ENCODE measurements around the gene TJAP1. TPM values are rescaled to one million over a fixed set of nuclear protein-coding genes. Genes with fewer than 3 reads are reported as not detected.
"Not testable (repeated sequence)": the region's sequence is repeated elsewhere in the genome, so short reads cannot be mapped to it uniquely, and the experiment has no call there.

Gene TJAP1
- polyA plus RNA-seq, 3 donors: 16.4 to 23.7 (median 17.2) TPM

DNA sequence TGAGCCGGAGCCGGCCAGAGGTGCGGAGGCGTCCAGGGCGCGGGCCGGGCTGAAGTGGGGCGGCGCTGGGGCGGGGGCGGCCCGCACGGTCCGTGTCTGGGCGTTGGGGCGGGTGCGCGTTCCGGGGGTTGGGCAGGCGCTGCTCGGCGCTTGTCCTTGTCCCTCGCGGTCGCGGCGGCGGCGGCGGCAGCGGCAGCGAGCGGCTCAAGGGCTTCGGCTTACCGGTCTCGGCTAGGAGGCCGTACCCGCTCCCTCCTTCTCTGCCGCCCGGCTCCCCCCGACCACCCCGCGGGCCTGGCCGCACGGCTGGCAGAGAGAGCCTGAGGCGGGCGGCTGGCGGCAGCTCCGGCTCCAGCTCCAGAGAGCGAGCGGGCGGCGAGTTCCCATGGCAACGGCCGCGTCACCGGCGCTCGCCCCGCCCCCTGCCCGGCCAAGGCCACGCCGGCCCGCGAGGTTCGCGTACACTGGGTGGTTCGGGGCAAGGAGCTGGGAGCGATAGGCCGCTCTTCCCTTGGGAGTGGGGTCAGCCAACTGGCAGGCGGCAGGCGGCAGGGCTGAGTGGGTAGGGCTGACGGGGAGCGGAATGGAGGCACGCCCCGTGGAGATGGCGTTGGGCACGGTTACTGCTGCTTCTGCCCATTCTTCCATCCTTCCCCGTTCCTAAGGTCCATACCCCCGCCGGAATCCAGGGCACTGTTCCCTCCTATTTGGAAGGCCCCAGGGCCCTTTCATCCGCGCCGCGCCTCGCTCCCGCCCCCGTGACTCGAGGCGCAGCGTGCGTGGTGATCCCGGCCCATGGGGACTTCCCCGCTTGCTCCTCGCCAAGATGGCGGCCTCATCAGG is 32.8 kb downstream of the TJAP1 start, which contains the start of gene LRRC73:
TSS of gene LRRC73 (minus strand) at position 363 of the 843 bp plus-strand sequence. CDS start 561 bp downstream, outside the sequence.
- 6 to 7% (median 7%) methylated on average over 83 to 96 of the region's 96 CpGs for WGBS, 3 donors

DNA sequence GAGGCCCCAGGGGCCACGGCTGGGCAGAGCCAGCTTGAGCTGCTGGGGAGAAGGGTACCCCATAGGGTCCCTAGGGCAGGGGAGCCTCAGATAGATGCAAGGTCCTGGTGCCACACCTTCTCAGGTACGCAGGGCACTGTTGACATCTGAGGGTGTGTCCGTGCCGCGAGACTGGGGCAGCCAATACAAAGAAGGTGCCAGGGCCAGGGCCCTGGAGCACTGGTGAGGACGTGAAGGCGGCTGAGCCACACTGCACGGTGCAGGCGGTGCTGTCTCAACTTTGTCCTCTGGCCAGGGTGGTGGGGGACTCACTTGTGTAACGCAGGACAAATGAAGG is 33.4 kb downstream of the TJAP1 start:
- no peak overlapping the region for H3K27ac ChIP-seq (ENCODE audit: low read depth, low read length)
- 71 to 84% (median 78%) methylated on average over 10 of the region's 10 CpGs for WGBS, 3 donors

More for the DNA sequence above, 32.8 kb downstream of the TJAP1 start, which contains the start of gene LRRC73:
- H3K27ac ChIP-seq (ENCODE audit: low read depth, low read length): no peak within 1 kb of the TSS

DNA sequence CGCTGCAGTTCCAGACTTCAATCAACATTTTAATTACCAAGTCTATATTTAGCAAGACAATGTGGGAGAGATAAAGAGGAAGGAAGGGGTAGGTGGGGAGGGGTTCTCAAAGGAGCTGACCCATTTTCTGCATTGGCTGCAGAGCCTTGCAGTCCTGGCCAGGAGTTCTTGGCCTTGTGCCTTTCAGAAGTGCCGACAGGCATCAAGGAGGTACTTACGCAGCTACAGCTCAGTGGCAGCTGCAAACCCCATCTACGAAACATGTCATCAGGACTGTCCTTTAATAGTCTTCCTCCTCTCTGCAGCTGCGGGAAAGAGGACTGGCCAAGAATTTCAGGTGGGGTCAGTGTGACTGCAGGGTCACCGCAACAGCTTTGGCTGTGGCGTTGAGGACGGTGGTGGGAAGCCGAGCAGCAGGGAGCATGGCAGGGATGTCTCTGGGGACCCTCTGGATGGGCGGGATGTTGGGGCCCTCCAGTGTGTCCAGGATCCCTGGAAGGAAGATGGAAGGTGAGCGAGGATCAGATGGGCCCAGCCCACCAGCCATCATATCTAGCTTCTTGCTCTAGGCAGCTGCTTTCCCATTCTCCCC is 34.5 kb downstream of the TJAP1 start:
- no peak overlapping the region for H3K27ac ChIP-seq (ENCODE audit: low read depth, low read length)
- 69 to 85% (median 75%) methylated on average over 11 of the region's 11 CpGs for WGBS, 3 donors

DNA sequence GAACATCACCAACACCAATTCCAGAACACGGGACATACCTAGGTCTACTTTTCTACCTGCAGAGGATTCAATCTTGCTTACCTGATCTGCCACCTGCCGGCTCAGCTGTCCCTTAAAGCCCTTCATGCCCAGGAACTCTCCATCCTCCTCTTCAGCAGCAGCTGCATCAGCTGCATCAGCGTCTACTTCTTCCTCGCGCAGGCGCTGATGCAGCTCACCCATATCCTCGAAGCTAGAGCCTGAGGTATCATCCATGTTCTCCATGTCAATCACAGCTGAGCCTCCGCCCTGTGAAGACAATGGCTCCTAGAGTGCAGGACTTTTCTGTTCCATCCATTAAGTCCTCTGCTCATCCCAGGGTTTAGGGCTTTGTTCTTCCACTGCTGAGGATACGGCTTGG is 38.4 kb downstream of the TJAP1 start:
- H3K27ac ChIP-seq (ENCODE audit: low read depth, low read length): no peak overlapping the region
- 51 to 73% (median 71%) methylated on average over 9 of the region's 9 CpGs for WGBS, 3 donors

DNA sequence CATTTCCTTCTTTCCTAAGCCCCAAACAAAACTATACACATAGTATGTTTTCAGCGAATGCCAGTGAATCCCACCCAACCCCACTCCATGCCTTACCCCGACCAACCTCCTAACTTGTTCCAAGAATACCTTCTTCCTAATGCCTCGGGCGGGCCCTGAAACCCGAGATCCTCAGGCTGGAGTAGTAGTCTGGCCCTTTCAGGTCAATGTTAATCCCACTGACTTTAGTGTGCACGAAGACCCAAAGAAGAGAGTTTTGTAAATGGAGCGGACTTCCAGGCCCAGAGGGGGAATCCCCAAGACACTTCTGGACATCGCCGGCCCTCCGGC is 39.0 kb downstream of the TJAP1 start:
- H3K27ac ChIP-seq (ENCODE audit: low read depth, low read length): no peak overlapping the region
- 1% methylated on average over 10 of the region's 10 CpGs for WGBS, 3 donors

DNA sequence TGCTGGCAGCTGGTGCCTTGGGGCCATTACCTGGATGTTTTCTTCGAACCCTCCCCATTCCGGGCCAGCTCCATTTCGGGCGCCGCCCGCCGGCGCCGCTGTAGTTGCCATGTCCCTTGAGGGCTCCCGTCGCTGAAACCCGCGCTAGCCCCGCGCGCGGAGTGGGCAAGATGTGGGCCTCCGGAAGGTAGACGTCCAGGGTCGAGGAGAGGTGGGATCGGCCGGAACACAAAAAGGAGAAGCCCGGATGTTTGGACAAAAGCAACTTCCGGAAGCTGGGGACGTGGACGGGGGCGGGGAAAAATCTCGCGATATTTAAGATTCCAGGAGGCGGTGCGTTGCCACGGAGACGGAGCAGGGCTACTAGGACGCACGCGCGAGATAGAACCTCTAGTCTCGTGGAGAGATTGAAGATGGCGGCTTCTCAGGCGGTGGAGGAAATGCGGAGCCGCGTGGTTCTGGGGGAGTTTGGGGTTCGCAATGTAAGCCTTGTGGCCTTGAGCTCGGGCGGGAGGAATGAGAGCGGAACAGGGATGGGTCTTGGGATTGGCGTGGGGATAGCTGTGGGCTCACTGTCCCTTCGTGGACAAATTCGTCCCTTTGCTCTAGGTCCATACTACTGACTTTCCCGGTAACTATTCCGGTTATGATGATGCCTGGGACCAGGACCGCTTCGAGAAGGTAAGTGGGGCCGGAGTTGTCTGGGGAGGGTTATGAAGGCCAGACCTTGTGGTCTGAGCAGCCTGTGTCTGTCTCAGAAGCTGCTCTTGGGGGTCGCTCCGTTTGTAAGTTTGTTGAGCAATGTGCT is 39.5 kb downstream of the TJAP1 start, which contains the start of the genes POLR1C and YIPF3:
TSS of gene POLR1C (plus strand) at position 393 of the 808 bp plus-strand sequence. CDS start at position 414, 21 bp downstream.
TSS of gene YIPF3 (minus strand) at position 230 of the 808 bp plus-strand sequence. CDS start at position 111, 119 bp downstream.
- no peak within 1 kb of the TSS for H3K27ac ChIP-seq (ENCODE audit: low read depth, low read length)
- WGBS, 3 donors: 0% methylated on average over 57 of the region's 57 CpGs

DNA sequence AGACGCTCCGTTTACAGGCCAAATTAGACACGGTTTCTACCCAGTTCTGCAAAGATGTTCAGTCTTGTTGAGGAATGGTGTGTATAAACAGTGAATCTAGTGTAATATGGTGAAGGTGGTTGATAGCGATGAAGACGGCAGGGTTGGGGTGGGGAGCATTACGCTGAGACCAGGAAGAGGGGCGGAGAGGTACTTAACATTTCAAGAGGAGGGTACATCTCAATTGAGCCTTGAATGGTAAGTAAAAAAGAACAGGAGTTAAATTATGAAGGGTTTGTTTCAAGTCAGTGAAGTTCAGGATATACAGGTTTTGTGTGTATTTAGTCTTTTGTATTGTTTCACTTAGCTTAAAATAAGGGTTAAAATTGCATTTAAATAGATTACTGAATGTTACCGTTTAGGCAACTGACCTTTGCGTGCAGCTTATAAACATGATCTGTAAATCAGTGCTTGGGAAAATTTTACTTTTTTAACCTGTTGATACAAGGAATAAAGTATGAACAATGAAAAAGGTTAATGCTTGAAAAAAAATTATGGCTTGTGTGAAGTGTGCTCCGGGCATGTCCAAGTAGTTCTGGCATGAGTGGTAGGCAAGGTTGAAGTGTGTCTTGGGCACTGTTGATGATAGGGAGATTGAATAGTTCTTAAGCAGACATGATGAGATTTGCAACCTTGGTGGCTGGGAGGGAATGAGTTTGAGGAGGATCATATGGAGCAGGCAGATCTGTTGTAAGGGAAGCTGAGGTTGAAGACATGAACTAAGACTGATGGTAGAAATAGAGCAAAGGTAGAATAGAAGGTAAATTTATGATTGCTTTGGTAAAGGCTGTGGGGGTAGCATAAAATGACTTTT is 40.4 kb downstream of the TJAP1 start:
- no peak overlapping the region for H3K27ac ChIP-seq (ENCODE audit: low read depth, low read length)
- 3 to 5% (median 5%) methylated on average over 10 of the region's 10 CpGs for WGBS, 3 donors

DNA sequence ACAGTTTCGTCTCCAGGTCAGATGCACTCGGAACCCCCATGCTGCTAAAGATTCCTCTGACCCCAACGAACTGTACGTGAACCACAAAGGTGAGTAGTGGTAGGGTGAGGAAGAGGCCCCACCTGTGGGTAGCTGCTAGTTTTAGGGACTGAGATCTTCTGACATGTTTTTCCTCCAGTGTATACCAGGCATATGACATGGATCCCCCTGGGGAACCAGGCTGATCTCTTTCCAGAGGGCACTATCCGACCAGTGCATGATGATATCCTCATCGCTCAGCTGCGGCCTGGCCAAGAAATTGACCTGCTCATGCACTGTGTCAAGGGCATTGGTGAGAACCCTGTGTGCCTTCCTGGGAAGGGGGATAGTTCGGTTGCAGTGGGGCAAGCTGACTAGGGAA is 42.7 kb downstream of the TJAP1 start:
- no peak overlapping the region for H3K27ac ChIP-seq (ENCODE audit: low read depth, low read length)
- 85 to 92% (median 90%) methylated on average over 8 of the region's 8 CpGs for WGBS, 3 donors

DNA sequence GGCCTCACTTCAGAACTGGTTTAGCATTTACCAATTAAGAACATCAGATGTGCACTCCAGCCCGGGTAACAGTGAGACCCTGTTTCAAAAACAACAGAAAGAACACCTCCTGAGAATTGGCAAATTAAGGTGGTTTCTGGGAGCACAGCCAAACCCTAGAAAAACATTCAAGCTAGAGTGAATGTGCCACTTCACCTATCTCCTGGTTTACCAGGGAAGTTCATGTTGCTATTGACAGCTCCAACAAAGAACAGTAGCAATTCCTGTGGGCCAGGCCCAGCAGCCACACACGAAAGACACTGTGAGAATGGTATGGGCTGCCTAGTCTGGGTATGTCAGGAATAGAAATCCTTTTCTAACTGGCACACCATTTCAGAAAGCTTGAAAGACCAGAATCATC is 44.5 kb downstream of the TJAP1 start:
- 74 to 83% (median 81%) methylated on average over 2 of the region's 2 CpGs for WGBS, 3 donors
- no peak overlapping the region for H3K27ac ChIP-seq (ENCODE audit: low read depth, low read length)

DNA sequence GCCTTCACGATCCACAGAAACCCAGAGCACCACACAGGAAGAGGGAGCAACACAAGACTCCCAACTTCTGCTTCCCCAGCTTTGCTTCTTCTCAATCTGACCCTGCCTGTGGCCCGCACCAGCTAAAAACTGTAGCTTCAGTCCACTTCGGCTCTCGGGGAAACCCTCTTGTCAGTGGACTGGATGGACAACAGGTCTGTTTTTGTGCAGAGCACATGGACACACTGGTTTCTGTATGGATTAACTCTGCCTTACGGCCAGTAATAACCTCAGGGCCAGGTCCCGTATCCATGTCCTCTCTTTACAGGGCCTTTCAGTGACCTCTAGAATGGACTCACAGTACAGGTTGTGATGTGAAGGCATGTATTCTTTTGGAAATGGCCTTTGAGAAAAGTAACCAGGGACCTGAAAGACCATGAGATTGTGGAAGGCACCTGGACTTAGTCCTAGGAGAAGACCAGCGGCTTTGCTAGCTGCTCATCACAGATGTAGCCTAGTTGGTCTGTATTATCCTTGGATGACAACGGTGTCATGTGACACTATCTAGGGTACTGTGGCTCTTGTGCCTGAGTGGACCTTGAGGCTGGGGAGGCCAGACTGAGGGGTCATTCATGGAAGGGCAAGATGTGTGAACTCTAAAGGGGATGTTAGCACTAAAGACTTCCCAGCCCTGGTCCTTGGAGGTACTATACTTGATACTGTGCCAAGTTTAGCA is 45.3 kb downstream of the TJAP1 start:
- 85 to 92% (median 86%) methylated on average over 8 of the region's 8 CpGs for WGBS, 3 donors
- no peak overlapping the region for H3K27ac ChIP-seq (ENCODE audit: low read depth, low read length)

DNA sequence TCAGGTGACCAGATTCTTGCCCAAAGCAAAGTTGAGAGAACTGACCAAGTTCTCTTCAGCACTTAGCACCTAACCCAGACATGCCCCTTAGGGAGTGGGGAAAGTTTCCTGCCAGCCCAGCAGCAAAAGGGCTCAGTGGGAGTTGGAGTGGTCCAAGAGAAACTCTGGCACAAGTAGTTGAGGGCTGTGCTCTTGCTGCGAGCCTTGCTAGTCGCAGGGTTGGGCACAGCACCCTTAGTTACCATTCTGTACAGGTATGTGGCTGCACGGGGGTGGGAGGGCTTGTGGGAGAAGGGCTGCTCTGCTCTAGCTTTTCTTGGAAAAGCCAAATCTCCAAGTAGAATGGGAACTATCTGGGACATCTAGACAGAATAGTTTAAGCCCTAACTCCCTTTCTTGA is 45.9 kb downstream of the TJAP1 start:
- 81 to 88% (median 86%) methylated on average over 3 of the region's 3 CpGs for WGBS, 3 donors
- no peak overlapping the region for H3K27ac ChIP-seq (ENCODE audit: low read depth, low read length)

DNA sequence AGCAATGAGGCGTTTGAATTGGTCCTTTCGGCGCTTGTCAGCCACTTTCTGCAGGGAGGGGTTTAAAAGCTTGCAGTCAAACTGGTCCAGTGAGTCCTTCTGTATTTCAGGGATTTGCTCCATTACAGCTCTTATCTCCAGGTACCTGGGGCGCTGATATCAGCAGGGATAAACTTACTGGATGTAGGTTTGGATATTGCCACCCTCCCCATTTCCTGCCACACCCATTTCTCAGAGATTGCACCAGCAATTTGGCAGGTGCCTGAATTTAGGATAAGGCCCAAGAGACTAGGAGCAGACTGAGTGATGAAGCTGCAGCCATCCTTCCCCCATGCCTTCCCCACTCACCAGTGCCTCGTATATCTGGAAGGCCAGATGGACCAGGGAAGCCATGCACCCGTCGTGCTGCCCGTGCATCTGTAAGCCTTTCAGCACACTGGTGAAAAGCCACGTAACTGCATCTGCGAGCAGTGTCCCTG is 47.2 kb downstream of the TJAP1 start:
- 83 to 86% (median 85%) methylated on average over 10 of the region's 10 CpGs for WGBS, 3 donors
- H3K27ac ChIP-seq (ENCODE audit: low read depth, low read length): no peak overlapping the region

DNA sequence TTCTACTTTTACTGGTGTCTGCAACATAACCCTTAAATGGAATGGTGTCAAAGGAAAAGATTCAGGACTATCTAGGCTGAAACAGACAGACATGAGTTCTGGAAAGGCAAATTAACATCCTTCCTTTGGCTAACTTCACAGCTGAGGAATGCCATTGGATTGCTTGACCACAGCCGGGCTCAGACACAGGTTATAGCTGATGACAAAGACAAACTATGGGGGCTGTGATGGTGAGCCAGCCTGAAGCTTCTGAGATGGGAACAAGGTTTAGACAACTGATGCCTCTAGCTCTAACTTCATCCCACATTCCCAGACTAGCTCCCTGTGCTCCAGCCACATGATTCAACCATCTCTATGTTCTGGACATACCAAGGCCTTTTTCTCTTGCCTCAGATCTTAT is 54.8 kb downstream of the TJAP1 start:
- H3K27ac ChIP-seq (ENCODE audit: low read depth, low read length): no peak overlapping the region
- WGBS, 3 donors: 88 to 92% (median 89%) methylated on average over 1 of the region's 1 CpG

DNA sequence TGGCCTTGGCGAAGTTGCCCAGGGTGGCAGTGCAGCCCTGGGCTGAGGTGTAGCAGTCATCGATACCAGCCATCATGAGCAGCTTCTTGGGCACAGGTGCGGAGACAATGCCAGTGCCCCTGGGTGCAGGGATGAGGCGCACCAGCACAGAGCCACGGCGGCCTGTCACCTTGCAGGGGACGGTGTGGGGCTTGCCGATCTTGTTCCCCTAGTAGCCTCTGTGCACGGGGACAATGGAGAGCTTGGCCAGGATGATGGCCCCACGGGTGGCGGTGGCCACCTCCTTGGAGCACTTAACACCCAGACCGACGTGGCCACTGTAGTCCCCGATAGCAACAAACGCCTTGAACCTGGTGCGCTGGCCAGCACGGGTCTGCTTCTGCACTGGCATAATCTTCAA is 61.6 kb downstream of the TJAP1 start:
- H3K27ac ChIP-seq (ENCODE audit: low read depth, low read length): not testable (repeated sequence)
- WGBS, 3 donors: 95 to 97% (median 97%) methylated on average over 13 to 15 of the region's 17 CpGs

DNA sequence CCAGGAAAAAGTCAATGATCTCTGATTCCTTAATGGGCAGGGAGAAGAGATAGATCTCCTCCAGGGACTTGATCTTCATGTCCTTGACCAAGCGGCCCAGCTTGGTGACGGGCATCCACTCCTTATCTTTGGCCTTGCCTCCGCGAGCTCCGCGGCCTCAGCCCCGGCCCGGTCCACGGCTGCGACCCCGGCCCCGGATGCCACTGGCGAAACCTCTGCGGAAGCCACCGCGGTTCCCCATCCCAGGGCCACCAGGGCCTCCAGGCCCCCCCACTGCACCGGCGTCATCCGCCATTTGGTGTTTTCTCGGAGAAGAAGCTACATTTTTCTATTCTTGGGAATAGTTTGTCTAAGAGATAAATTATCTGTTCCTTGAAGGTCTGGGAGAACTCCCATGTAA is 62.0 kb downstream of the TJAP1 start:
- H3K27ac ChIP-seq (ENCODE audit: low read depth, low read length): not testable (repeated sequence)
- 96 to 98% (median 98%) methylated on average over 20 of the region's 20 CpGs for WGBS, 3 donors

DNA sequence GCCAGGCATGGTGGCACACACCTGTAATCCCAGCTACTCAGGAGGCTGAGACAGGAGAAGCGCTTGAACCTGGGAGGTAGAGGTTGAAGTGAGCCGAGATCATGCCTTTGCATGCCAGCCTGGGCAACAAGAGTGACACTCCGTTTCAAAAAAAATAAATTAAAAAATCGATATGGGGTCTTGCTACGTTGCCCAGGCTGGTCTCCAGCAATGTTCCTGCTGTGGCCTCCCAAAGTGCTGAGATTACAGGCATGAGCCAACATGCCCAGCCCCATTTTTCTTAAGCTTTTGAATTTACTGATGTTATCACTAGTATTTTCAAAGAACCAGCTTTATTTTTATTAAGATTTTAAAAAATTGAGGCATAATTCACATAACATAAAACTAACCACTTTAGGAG is 63.1 kb downstream of the TJAP1 start:
- WGBS, 3 donors: 94 to 97% (median 96%) methylated on average over 5 of the region's 5 CpGs
- H3K27ac ChIP-seq (ENCODE audit: low read depth, low read length): no peak overlapping the region

DNA sequence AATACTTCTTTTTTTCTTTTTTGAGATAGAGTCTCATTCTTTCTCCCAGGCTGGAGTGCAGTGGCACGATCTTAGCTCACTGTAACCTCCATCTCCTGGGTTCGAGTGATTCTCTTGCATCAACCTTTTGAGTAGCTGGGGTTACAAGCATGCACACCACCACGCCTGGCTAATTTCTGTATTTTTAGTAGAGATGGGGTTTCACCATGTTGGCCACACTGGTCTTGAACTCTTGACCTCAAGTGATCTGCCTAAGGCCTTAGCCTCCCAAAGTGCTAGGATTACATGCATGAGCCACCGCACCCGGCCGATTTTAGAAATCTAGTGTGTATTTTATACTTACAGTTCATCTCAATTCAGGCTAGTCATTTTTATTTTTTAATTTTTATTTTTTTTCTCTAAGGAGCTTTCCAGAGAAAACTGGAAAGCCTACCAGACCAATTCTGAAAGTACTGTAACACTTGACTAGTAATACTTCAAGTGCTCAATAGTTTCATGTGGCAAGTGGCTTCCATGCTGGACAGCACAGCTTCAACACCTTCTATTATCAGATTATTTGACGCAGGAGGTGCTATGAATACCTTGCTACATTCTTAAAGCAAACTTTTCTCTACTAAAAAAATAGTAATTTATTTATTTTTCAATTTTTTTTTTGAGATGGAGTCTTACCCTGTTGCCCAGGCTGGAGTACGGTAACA is 64.6 kb downstream of the TJAP1 start:
- no peak overlapping the region for H3K27ac ChIP-seq (ENCODE audit: low read depth, low read length)
- 93 to 95% (median 95%) methylated on average over 8 of the region's 8 CpGs for WGBS, 3 donors
